ENCODE measurements around the gene GPR137C. TPM values are rescaled to one million over a fixed set of nuclear protein-coding genes. Genes with fewer than 3 reads are reported as not detected.

Gene GPR137C
- total and polyA plus RNA-seq, 10 of the 15 experiments (the other 5 are each of a cell fraction or from before 2014, with no cell fraction given): 0.03 to 0.72 (median 0.22) TPM

DNA sequence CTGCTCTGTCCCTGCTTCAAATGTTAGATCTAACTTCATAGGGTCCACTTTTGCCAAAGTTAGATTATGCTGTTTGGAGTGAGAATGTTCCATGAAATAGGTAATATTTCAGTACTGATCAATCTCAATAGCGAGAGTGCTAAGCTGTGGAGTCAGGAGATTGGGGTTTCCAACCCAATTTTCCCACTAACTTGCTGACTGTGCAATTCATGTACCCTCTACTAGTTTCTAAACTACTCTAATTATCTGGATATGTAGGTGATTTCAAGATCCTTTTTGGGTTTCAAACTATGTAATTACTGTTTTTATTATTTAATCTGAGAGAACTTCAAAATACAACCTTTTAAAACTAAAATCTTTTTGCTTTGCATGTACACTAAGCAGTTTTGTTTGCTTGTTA lies 45.9 kb downstream of the GPR137C start (continued):
- no peak for TF ChIP-seq SREBF1 (IDR thresholded peaks at IDR 0.05; ENCODE audit: low read length)
- TF ChIP-seq ASH2L (IDR thresholded peaks at IDR 0.05; ENCODE audit: borderline replicate concordance, low read depth): no peak
- no peak for TF ChIP-seq ZNF622 (IDR thresholded peaks at IDR 0.05)
- TF ChIP-seq SIN3A (IDR thresholded peaks at IDR 0.05; ENCODE audit: low read depth, low read length): no peak
- TF ChIP-seq CREM (IDR thresholded peaks at IDR 0.05; ENCODE audit: low read depth): no peak

DNA sequence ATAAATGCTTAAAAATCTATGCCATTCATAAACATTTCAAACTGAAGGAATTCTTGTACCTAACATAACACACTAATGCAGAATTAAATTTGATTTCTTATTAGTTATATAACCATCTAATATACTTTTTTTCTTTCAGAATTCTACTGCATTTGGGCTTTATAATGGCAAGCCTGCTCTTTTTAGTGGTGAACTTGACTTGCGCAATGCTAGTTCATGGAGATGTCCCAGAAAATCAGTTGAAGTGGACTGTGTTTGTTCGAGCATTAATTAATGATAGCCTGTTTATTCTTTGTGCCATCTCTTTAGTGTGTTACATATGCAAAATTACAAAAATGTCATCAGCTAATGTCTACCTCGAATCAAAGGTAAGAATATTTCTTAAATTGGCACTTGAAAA lies 47.3 kb downstream of the GPR137C start:
- H3K4me3 ChIP-seq: no peak overlapping the region
- no peak overlapping the region for H3K4me2 ChIP-seq (ENCODE audit: control insufficient read depth, insufficient read depth)
- no peaks in the 10 kb centered on the region for H3K4me1 ChIP-seq (ENCODE audit: control insufficient read depth, insufficient read depth, low read length)
- no peak for FAIRE-seq
- no peaks in the 10 kb centered on the region for H4K20me1 ChIP-seq (ENCODE audit: control insufficient read depth, insufficient read depth)
- no peak overlapping the region for H3K27ac ChIP-seq (ENCODE audit: control insufficient read depth, insufficient read depth)
- WGBS (ENCODE audit: insufficient coverage, insufficient replicate concordance, low lambda C conversion rate, missing lambda C conversion rate): 54% methylated on average over 3 of the region's 3 CpGs
- in situ Hi-C loops (cut with MboI) (no loop called here), intact Hi-C loops (cut with micrococcal nuclease; ENCODE audit: unreplicated experiment) (no loop called here)
- no peak overlapping the region for H3K9ac ChIP-seq (ENCODE audit: control insufficient read depth, insufficient read depth, low read length)
- no peak for DNase-seq (ENCODE audit: low read depth, low spot score)
- no peak overlapping the region for H2AFZ ChIP-seq (ENCODE audit: control insufficient read depth, low read depth, low read length)
- RAD21 ChIA-PET (ENCODE audit: unreplicated experiment): no interaction called here
- no peak for ATAC-seq
- no peaks in the 10 kb centered on the region; the same call in 2 of the 3 replicates for H3K9me3 ChIP-seq (replicated peaks; ENCODE audit: control insufficient read depth, insufficient read depth, low read length)
- no peaks in the 10 kb centered on the region for H3K79me2 ChIP-seq (ENCODE audit: control insufficient read depth, insufficient read depth, low read length)
- BruUV-seq (replicated peaks): no TSS peak
- SMC1A ChIA-PET (ENCODE audit: uncharacterized antibody, unreplicated experiment): no interaction called here
- CTCF ChIA-PET: no interaction called here
- POLR2A ChIA-PET: no interaction called here
- TF ChIP-seq STAT3 (IDR thresholded peaks at IDR 0.05; ENCODE audit: low read depth, low read length) (no peak), ZZZ3 (IDR thresholded peaks at IDR 0.05; ENCODE audit: control insufficient read depth, insufficient read length, low read depth) (no peak), TCF3 (IDR thresholded peaks at IDR 0.05; ENCODE audit: borderline replicate concordance, insufficient read depth, low read depth, low read length) (no peak), SREBF2 (IDR thresholded peaks at IDR 0.05; ENCODE audit: low read length) (no peak), CEBPB (IDR thresholded peaks at IDR 0.05; ENCODE audit: borderline replicate concordance in 1 of 2, low read depth in 2 of 2, low read length in 2 of 2) (no peak), NFXL1 (IDR thresholded peaks at IDR 0.05; ENCODE audit: borderline replicate concordance) (no peak), EED (IDR thresholded peaks at IDR 0.05; ENCODE audit: low read depth) (no peak), GABPA (IDR thresholded peaks at IDR 0.05; ENCODE audit: low read depth) (no peak), SMARCA5 (IDR thresholded peaks at IDR 0.05) (no peak), YY1 (IDR thresholded peaks at IDR 0.05; ENCODE audit: low read depth, low read length) (no peak)
- TF ChIP-seq, protein P1, sequence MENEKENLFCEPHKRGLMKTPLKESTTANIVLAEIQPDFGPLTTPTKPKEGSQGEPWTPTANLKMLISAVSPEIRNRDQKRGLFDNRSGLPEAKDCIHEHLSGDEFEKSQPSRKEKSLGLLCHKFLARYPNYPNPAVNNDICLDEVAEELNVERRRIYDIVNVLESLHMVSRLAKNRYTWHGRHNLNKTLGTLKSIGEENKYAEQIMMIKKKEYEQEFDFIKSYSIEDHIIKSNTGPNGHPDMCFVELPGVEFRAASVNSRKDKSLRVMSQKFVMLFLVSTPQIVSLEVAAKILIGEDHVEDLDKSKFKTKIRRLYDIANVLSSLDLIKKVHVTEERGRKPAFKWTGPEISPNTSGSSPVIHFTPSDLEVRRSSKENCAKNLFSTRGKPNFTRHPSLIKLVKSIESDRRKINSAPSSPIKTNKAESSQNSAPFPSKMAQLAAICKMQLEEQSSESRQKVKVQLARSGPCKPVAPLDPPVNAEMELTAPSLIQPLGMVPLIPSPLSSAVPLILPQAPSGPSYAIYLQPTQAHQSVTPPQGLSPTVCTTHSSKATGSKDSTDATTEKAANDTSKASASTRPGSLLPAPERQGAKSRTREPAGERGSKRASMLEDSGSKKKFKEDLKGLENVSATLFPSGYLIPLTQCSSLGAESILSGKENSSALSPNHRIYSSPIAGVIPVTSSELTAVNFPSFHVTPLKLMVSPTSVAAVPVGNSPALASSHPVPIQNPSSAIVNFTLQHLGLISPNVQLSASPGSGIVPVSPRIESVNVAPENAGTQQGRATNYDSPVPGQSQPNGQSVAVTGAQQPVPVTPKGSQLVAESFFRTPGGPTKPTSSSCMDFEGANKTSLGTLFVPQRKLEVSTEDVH (IDR thresholded peaks at IDR 0.05; ENCODE audit: low read depth, partially characterized antibody): no peak
- TF ChIP-seq, protein P2, sequence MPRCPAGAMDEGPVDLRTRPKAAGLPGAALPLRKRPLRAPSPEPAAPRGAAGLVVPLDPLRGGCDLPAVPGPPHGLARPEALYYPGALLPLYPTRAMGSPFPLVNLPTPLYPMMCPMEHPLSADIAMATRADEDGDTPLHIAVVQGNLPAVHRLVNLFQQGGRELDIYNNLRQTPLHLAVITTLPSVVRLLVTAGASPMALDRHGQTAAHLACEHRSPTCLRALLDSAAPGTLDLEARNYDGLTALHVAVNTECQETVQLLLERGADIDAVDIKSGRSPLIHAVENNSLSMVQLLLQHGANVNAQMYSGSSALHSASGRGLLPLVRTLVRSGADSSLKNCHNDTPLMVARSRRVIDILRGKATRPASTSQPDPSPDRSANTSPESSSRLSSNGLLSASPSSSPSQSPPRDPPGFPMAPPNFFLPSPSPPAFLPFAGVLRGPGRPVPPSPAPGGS (IDR thresholded peaks at IDR 0.05; ENCODE audit: borderline replicate concordance, insufficient read depth, low read depth, low read length, poor library complexity, severe bottlenecking): no peak
- no peaks in the 10 kb centered on the region for H3K36me3 ChIP-seq (ENCODE audit: control insufficient read depth in 2 of 2, insufficient read depth in 2 of 2, low read length in 1 of 2)
- H3K27me3 ChIP-seq (replicated peaks in 1 of 2; ENCODE audit: control insufficient read depth in 2 of 2, insufficient read depth in 2 of 2, low read length in 1 of 2): no peaks in the 10 kb centered on the region

Measured in GM12878 (cell line).